AML-193 (cell line): ENCODE data around the gene GCAT.

ENCODE experiments used
- DNase-seq, 2 experiments: peaks; one replicate each; lab custom pipeline; 2025; lab: John Stamatoyannopoulos, UW

Gene GCAT

GRCh38 chr22:37809672-37810333 is 2.1 kb downstream of the GCAT start:
- no peak for DNase-seq

GRCh38 chr22:37811867-37812266 is 4.1 kb downstream of the GCAT start:
- no peak for DNase-seq

- DNase-seq, result no peak
These were observed 5.3 kb downstream of the GCAT start for GRCh38 chr22:37812869-37813678.

GRCh38 chr22:37815593-37815992 is 7.9 kb downstream of the GCAT start:
- DNase-seq, result no peak

GRCh38 chr22:37816543-37817180 is 8.9 kb downstream of the GCAT start:
- DNase-seq, result no peak

GRCh38 chr22:37817705-37818408 is 10.1 kb downstream of the GCAT start:
- DNase-seq, result peak; percentile 53 to 69

GRCh38 chr22:37818409-37819104 is 10.8 kb downstream of the GCAT start:
- DNase-seq, result peak in 1 of 2 experiments; percentile 4

- DNase-seq, result no peak
These were observed 11.3 kb downstream of the GCAT start for GRCh38 chr22:37819105-37819433.

- DNase-seq, result no peak
These were observed 12.6 kb downstream of the GCAT start for GRCh38 chr22:37820350-37820749.

- DNase-seq, result no peak
These were observed 14.5 kb downstream of the GCAT start for GRCh38 chr22:37822079-37822833.

GRCh38 chr22:37823134-37823985 is 15.6 kb downstream of the GCAT start, which contains the start of gene GALR3:
Gene GALR3, plus strand, starts transcription at chr22:37823382. Its CDS starts 25 bp downstream, at chr22:37823407.
- DNase-seq, result no peak

GRCh38 chr22:37824674-37825641 is 17.2 kb downstream of the GCAT start:
- DNase-seq, result no peak

GRCh38 chr22:37827056-37827455 is 19.3 kb downstream of the GCAT start:
- DNase-seq, result no peak

GRCh38 chr22:37830093-37830842 is 22.5 kb downstream of the GCAT start:
- DNase-seq, result no peak

GRCh38 chr22:37831472-37831871 is 23.7 kb downstream of the GCAT start:
- DNase-seq, result no peak

GRCh38 chr22:37832022-37832857 is 24.5 kb downstream of the GCAT start:
- no peak for DNase-seq
